Measurements from ENCODE around the gene FSD1.
"Not testable (repeated sequence)": the region's sequence is repeated elsewhere in the genome, so short reads cannot be mapped to it uniquely, and the experiment has no call there.

The FSD1 gene

DNA sequence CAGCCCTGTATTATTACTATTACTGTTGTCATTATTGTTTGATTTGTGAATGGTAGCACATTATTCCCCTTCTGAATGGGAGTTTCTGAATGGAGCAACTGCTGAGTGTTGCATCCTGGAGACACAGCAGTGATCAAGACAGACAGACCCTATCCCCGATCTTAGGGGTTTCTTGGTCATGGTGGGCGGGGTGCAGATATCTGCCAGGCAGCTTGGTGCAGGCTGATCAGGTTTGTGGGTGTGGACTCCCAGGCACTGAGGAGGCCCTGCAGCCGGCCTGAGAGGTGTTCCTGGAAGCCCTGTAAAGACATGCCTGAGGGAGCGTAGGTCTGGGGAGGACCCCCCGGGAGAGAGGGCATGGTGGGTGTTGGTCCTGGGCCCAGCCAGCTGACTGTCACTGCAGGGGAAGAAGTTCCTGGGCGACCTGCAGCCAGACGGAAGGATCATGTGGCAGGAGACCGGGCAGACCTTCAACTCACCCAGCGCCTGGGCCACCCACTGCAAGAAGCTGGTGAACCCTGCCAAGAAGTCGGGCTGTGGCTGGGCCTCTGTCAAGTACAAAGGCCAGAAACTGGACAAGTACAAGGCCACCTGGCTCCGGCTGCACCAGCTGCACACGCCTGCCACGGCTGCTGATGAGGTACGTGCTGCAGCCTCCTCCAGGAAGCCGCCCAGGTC is 41.1 kb downstream of the FSD1 start:
- H2AFZ ChIP-seq (ENCODE audit: low read length): no peak overlapping the region
- H3K9me3 ChIP-seq (ENCODE audit: low read length): no peaks in the 10 kb centered on the region
- H3F3A ChIP-seq (ENCODE audit: insufficient read depth, low read length): no peaks in the 10 kb centered on the region
- TF ChIP-seq, protein P1, sequence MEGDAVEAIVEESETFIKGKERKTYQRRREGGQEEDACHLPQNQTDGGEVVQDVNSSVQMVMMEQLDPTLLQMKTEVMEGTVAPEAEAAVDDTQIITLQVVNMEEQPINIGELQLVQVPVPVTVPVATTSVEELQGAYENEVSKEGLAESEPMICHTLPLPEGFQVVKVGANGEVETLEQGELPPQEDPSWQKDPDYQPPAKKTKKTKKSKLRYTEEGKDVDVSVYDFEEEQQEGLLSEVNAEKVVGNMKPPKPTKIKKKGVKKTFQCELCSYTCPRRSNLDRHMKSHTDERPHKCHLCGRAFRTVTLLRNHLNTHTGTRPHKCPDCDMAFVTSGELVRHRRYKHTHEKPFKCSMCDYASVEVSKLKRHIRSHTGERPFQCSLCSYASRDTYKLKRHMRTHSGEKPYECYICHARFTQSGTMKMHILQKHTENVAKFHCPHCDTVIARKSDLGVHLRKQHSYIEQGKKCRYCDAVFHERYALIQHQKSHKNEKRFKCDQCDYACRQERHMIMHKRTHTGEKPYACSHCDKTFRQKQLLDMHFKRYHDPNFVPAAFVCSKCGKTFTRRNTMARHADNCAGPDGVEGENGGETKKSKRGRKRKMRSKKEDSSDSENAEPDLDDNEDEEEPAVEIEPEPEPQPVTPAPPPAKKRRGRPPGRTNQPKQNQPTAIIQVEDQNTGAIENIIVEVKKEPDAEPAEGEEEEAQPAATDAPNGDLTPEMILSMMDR (IDR thresholded peaks at IDR 0.05; ENCODE audit: low read length): no peak
- no peak for TF ChIP-seq EZH2 (IDR thresholded peaks at IDR 0.05; ENCODE audit: borderline replicate concordance, low read length)
- H3K27me3 ChIP-seq (ENCODE audit: insufficient read depth, low read length): no peaks in the 10 kb centered on the region
- peaks cover 15% of the 10 kb centered on the region for H3K36me3 ChIP-seq (ENCODE audit: insufficient read depth, low read length)
- H3K27ac ChIP-seq (ENCODE audit: low read depth, low read length, poor library complexity, severe bottlenecking): no peak overlapping the region
- H3K79me2 ChIP-seq (ENCODE audit: insufficient read depth, low read length): no peaks in the 10 kb centered on the region
- no peaks in the 10 kb centered on the region for H3K9me2 ChIP-seq (ENCODE audit: low read depth, low read length)
- no peak overlapping the region for H3K4me2 ChIP-seq (ENCODE audit: low read length)
- H3K4me1 ChIP-seq (ENCODE audit: insufficient read depth, low read length, severe bottlenecking): peaks cover 12% of the 10 kb centered on the region
- H4K20me1 ChIP-seq (ENCODE audit: insufficient read depth, low read length): no peaks in the 10 kb centered on the region
- no peak overlapping the region for H3K9ac ChIP-seq (ENCODE audit: low read length)
- no peak overlapping the region for H3K4me3 ChIP-seq (ENCODE audit: low read depth, low read length, poor library complexity, severe bottlenecking)

DNA sequence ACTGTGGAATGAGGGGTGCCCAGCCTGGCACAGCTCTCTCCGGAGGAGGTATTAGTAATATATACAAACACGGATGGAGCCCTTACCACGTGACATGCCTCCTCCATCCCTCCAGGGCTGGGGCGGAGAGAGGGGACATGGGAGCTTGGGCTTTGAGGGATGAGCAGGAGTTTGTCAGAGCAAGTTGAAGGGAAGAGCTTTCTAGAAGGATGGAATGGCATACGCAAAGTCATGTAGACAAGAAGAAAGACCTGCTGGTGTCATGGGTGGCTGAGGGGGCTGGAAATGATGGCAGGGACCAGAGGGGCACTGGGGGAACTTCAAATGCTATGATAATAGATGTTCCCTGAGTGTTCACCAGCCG is 41.6 kb downstream of the FSD1 start:
- no peak overlapping the region for H3K27ac ChIP-seq (ENCODE audit: low read depth, low read length, poor library complexity, severe bottlenecking)
- H3K4me3 ChIP-seq (ENCODE audit: low read depth, low read length, poor library complexity, severe bottlenecking): no peak overlapping the region
- no peaks in the 10 kb centered on the region for H4K20me1 ChIP-seq (ENCODE audit: insufficient read depth, low read length)
- H3K4me2 ChIP-seq (ENCODE audit: low read length): no peak overlapping the region
- H3K79me2 ChIP-seq (ENCODE audit: insufficient read depth, low read length): no peaks in the 10 kb centered on the region
- no peaks in the 10 kb centered on the region for H3F3A ChIP-seq (ENCODE audit: insufficient read depth, low read length)
- H3K4me1 ChIP-seq (ENCODE audit: insufficient read depth, low read length, severe bottlenecking): peaks cover 12% of the 10 kb centered on the region
- no peaks in the 10 kb centered on the region for H3K9me2 ChIP-seq (ENCODE audit: low read depth, low read length)
- H3K9ac ChIP-seq (ENCODE audit: low read length): no peak overlapping the region
- TF ChIP-seq, protein P1 (IDR thresholded peaks at IDR 0.05; ENCODE audit: low read length): no peak
- no peak for TF ChIP-seq EZH2 (IDR thresholded peaks at IDR 0.05; ENCODE audit: borderline replicate concordance, low read length)
- no peak overlapping the region for H2AFZ ChIP-seq (ENCODE audit: low read length)
- H3K27me3 ChIP-seq (ENCODE audit: insufficient read depth, low read length): no peaks in the 10 kb centered on the region
- peaks cover 15% of the 10 kb centered on the region for H3K36me3 ChIP-seq (ENCODE audit: insufficient read depth, low read length)
- H3K9me3 ChIP-seq (ENCODE audit: low read length): no peaks in the 10 kb centered on the region

DNA sequence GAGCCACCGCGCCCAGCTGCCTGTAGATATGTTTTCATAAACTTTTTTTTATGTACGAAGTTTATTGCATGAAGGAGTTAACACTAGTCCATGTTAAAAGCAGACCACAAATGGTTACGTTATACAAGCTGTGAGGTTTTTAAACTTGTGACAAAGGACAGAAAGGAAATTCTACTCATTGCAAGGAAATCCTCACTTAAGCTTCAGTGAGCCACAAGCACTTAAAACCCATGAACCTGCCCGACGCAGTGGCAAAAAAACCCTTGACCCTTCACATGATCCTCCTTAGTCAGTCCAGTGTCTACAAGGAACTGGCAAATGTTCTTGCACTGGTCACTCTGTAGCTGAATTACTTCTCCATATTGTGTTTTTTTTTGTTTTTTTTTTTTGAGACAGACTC is 43.1 kb downstream of the FSD1 start:
- H3K36me3 ChIP-seq (ENCODE audit: insufficient read depth, low read length): peaks cover 15% of the 10 kb centered on the region
- no peak overlapping the region for H3K4me2 ChIP-seq (ENCODE audit: low read length)
- H3K4me1 ChIP-seq (ENCODE audit: insufficient read depth, low read length, severe bottlenecking): peaks cover 7% of the 10 kb centered on the region
- no peaks in the 10 kb centered on the region for H3K9me3 ChIP-seq (ENCODE audit: low read length)
- H3K27me3 ChIP-seq (ENCODE audit: insufficient read depth, low read length): no peaks in the 10 kb centered on the region
- H3K27ac ChIP-seq (ENCODE audit: low read depth, low read length, poor library complexity, severe bottlenecking): no peak overlapping the region
- TF ChIP-seq, protein P1 (IDR thresholded peaks at IDR 0.05; ENCODE audit: low read length): no peak
- no peak for TF ChIP-seq EZH2 (IDR thresholded peaks at IDR 0.05; ENCODE audit: borderline replicate concordance, low read length)
- no peak overlapping the region for H3K9ac ChIP-seq (ENCODE audit: low read length)
- H3K79me2 ChIP-seq (ENCODE audit: insufficient read depth, low read length): no peaks in the 10 kb centered on the region
- H4K20me1 ChIP-seq (ENCODE audit: insufficient read depth, low read length): no peaks in the 10 kb centered on the region
- no peak overlapping the region for H2AFZ ChIP-seq (ENCODE audit: low read length)
- H3F3A ChIP-seq (ENCODE audit: insufficient read depth, low read length): no peaks in the 10 kb centered on the region
- H3K4me3 ChIP-seq (ENCODE audit: low read depth, low read length, poor library complexity, severe bottlenecking): no peak overlapping the region
- no peaks in the 10 kb centered on the region for H3K9me2 ChIP-seq (ENCODE audit: low read depth, low read length)

DNA sequence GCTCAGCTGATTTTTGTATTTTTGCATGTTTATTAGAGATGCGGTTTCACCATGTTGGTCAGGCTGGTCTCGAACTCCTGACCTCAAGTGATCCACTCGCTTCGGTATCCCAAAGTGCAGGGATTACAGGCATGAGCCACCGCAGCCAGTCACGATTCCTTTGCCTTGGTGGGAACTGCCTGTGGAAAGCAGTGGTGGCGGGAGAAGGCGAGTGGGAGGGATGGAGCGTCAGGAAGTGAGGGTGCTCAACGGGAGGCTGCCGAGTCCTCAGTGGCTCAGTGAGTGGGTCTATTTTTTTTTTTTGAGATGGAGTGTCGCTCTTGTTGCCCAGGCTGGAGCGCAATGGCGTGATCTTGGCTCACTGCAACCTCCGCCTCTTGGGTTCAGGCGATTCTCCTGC is 44.8 kb downstream of the FSD1 start:
- H3K36me3 ChIP-seq (ENCODE audit: insufficient read depth, low read length): peaks cover 15% of the 10 kb centered on the region

More for the DNA sequence above, 44.8 kb downstream of the FSD1 start:
- not testable (repeated sequence) for H3K4me2 ChIP-seq (ENCODE audit: low read length); H2AFZ ChIP-seq (ENCODE audit: low read length); H3F3A ChIP-seq (ENCODE audit: insufficient read depth, low read length); H3K27me3 ChIP-seq (ENCODE audit: insufficient read depth, low read length); H3K9me2 ChIP-seq (ENCODE audit: low read depth, low read length); H3K9me3 ChIP-seq (ENCODE audit: low read length); H3K4me3 ChIP-seq (ENCODE audit: low read depth, low read length, poor library complexity, severe bottlenecking); H3K79me2 ChIP-seq (ENCODE audit: insufficient read depth, low read length); H3K27ac ChIP-seq (ENCODE audit: low read depth, low read length, poor library complexity, severe bottlenecking); H3K4me1 ChIP-seq (ENCODE audit: insufficient read depth, low read length, severe bottlenecking); H4K20me1 ChIP-seq (ENCODE audit: insufficient read depth, low read length); H3K9ac ChIP-seq (ENCODE audit: low read length)

Data from OCI-LY1 (cell line).